ENCODE results near the gene BCL2L1. TPM values are rescaled to one million over a fixed set of nuclear protein-coding genes. Genes with fewer than 3 reads are reported as not detected.

Gene BCL2L1
- polyA plus RNA-seq, 1 of the 3 experiments (the other 2 are of a cell fraction): 99.9 TPM

DNA sequence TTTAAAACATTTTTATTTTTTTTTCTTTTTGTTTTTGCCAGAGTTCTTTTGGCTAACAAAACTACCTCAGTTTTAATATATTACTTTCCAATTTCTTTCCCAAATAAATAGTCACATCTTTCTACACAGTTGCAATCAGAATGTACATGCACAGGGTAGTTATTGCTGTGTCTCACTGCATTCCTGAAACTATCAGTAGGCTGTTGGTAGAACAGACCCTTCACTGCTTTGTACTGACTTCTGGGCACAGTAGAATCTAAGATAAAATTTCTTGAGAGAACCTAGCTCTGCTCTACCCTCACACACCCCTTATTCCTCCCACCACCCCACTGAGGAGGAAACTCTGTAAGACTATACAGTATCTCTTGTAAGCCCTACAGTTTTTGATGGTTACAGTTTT, 36.3 kb upstream of the BCL2L1 start:
- H3K9me2 ChIP-seq: no peaks in the 10 kb centered on the region
- no peak overlapping the region for H3K4me3 ChIP-seq (ENCODE audit: low read depth in 2 of 2, low read length in 1 of 2)
- H3K9ac ChIP-seq: no peak overlapping the region
- H3K27me3 ChIP-seq (ENCODE audit: insufficient read depth): no peaks in the 10 kb centered on the region
- ChIA-PET POLR2A (no interaction called here), CTCF (interaction anchor here (1.3 to 1.7 kb wide), 2 partner anchors 35 to 64 kb away, joined by 3 to 6 read pairs; no protein-coding TSS in a partner anchor)
- H3K4me2 ChIP-seq: no peak overlapping the region
- peak overlapping the region in 1 of 2 experiments; percentile 32; a peak in 1 of 4 replicates for H3K27ac ChIP-seq (ENCODE audit: low read depth in 2 of 2, low read length in 1 of 2)
- TF ChIP-seq TCF12 (IDR thresholded peaks at IDR 0.05) (no peak), RFX5 (IDR thresholded peaks at IDR 0.05; ENCODE audit: low read length) (no peak), GABPA (IDR thresholded peaks at IDR 0.05; ENCODE audit: low read depth) (no peak), NRF1 (IDR thresholded peaks at IDR 0.05; ENCODE audit: low read depth, low read length) (no peak)
- H3K79me2 ChIP-seq (ENCODE audit: insufficient read depth): peaks cover 100% of the 10 kb centered on the region
- H3F3A ChIP-seq (replicated peaks; ENCODE audit: insufficient read depth): peaks cover 25% of the 10 kb centered on the region
- H4K20me1 ChIP-seq (ENCODE audit: insufficient read depth): peaks cover 19% of the 10 kb centered on the region; the same call in 1 of the 2 replicates
- peaks cover 0 to 10% of the 10 kb centered on the region in 2 experiments; a peak in 1 of 4 replicates for H3K4me1 ChIP-seq (ENCODE audit: control insufficient read depth in 1 of 2, insufficient read depth in 2 of 2, low read depth in 1 of 2, low read length in 1 of 2)
- H3K36me3 ChIP-seq (replicated peaks in 1 of 2; ENCODE audit: control insufficient read depth in 1 of 2, insufficient read depth in 2 of 2, low read length in 1 of 2): peaks cover 0 to 20% of the 10 kb centered on the region in 2 experiments
- no peaks in the 10 kb centered on the region for H3K9me3 ChIP-seq
- H2AFZ ChIP-seq (ENCODE audit: low read depth): peak overlapping the region; percentile 63; the same call in 1 of the 2 replicates
- no peak for DNase-seq

DNA sequence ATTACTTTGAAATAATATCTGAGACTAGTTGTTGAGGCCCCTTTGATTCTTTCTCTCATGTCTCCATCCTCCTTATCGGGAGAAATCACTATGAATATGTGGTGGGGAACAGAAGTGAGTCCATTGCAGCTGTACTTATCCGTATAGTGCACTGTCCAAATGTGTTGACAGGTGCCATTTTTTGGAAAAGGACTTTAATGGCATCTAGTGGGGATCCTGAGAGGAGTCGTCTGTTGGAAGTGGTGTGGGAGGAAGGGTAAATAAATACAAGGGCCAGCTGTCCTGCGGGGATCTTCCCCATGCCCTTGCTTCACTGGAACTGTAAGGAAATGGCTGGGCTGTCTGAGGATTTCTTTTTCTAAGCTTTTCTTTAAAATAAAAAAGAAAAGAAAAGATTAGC, 35.9 kb upstream of the BCL2L1 start:
- Histone ChIP-seq H3K36me3 (replicated peaks in 1 of 2; ENCODE audit: control insufficient read depth in 1 of 2, insufficient read depth in 2 of 2, low read length in 1 of 2) (peaks cover 0 to 20% of the 10 kb centered on the region in 2 experiments), H3F3A (replicated peaks; ENCODE audit: insufficient read depth) (peaks cover 24% of the 10 kb centered on the region), H3K27ac (ENCODE audit: low read depth in 2 of 2, low read length in 1 of 2) (0 out of 4 replicates have a peak overlapping the region, but pooled peaks of 1 of the 2 experiments have one; percentile 7), H3K4me2 (no peak overlapping the region), H3K79me2 (ENCODE audit: insufficient read depth) (peaks cover 100% of the 10 kb centered on the region), H3K9me2 (no peaks in the 10 kb centered on the region), H3K9ac (no peak overlapping the region), H3K4me3 (ENCODE audit: low read depth in 2 of 2, low read length in 1 of 2) (no peak overlapping the region), H3K27me3 (ENCODE audit: insufficient read depth) (no peaks in the 10 kb centered on the region), H4K20me1 (ENCODE audit: insufficient read depth) (peaks cover 22% of the 10 kb centered on the region; the same call in 1 of the 2 replicates), H3K9me3 (no peaks in the 10 kb centered on the region), H2AFZ (ENCODE audit: low read depth) (no peak overlapping the region), H3K4me1 (ENCODE audit: control insufficient read depth in 1 of 2, insufficient read depth in 2 of 2, low read depth in 1 of 2, low read length in 1 of 2) (peaks cover 0 to 10% of the 10 kb centered on the region in 2 experiments; a peak in 1 of 4 replicates)
- WGBS (ENCODE audit: low lambda C conversion rate): 96% methylated on average over 4 of the region's 4 CpGs
- ChIA-PET POLR2A (interaction anchor here (0.7 kb wide), 1 partner anchor 12 kb away, joined by 4 read pairs; no protein-coding TSS in a partner anchor), CTCF (no interaction called here)
- no peak for DNase-seq
- no peak for TF ChIP-seq ELF1 (IDR thresholded peaks at IDR 0.05)
- no peak for TF ChIP-seq TCF12 (IDR thresholded peaks at IDR 0.05)
- TF ChIP-seq RAD21 (IDR thresholded peaks at IDR 0.05; ENCODE audit: low read length): no peak
- no peak for TF ChIP-seq CHD2 (IDR thresholded peaks at IDR 0.05; ENCODE audit: low read length, partially characterized antibody)
- TF ChIP-seq RFX5 (IDR thresholded peaks at IDR 0.05; ENCODE audit: low read length): no peak
- TF ChIP-seq, protein P1, sequence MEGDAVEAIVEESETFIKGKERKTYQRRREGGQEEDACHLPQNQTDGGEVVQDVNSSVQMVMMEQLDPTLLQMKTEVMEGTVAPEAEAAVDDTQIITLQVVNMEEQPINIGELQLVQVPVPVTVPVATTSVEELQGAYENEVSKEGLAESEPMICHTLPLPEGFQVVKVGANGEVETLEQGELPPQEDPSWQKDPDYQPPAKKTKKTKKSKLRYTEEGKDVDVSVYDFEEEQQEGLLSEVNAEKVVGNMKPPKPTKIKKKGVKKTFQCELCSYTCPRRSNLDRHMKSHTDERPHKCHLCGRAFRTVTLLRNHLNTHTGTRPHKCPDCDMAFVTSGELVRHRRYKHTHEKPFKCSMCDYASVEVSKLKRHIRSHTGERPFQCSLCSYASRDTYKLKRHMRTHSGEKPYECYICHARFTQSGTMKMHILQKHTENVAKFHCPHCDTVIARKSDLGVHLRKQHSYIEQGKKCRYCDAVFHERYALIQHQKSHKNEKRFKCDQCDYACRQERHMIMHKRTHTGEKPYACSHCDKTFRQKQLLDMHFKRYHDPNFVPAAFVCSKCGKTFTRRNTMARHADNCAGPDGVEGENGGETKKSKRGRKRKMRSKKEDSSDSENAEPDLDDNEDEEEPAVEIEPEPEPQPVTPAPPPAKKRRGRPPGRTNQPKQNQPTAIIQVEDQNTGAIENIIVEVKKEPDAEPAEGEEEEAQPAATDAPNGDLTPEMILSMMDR (IDR thresholded peaks at IDR 0.05): no peak
- TF ChIP-seq GATA2 (CRISPR knock-in tag; IDR thresholded peaks at IDR 0.05): no peak
- no peak for TF ChIP-seq FOXJ3 (CRISPR knock-in tag; IDR thresholded peaks at IDR 0.05)
- TF ChIP-seq RXRA (IDR thresholded peaks at IDR 0.05; ENCODE audit: borderline replicate concordance, low read depth): no peak
- TF ChIP-seq MXI1 (IDR thresholded peaks at IDR 0.05; ENCODE audit: low read depth, low read length): no peak
- TF ChIP-seq, protein P2, sequence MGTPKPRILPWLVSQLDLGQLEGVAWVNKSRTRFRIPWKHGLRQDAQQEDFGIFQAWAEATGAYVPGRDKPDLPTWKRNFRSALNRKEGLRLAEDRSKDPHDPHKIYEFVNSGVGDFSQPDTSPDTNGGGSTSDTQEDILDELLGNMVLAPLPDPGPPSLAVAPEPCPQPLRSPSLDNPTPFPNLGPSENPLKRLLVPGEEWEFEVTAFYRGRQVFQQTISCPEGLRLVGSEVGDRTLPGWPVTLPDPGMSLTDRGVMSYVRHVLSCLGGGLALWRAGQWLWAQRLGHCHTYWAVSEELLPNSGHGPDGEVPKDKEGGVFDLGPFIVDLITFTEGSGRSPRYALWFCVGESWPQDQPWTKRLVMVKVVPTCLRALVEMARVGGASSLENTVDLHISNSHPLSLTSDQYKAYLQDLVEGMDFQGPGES (IDR thresholded peaks at IDR 0.05; ENCODE audit: low read depth, low read length): no peak
- TF ChIP-seq NRF1 (IDR thresholded peaks at IDR 0.05; ENCODE audit: low read depth, low read length): no peak
- TF ChIP-seq SIN3A (IDR thresholded peaks at IDR 0.05; ENCODE audit: borderline replicate concordance, low read depth, low read length): no peak
- TF ChIP-seq FOXM1 (IDR thresholded peaks at IDR 0.05; ENCODE audit: low read depth): no peak
- TF ChIP-seq NFIC (IDR thresholded peaks at IDR 0.05; ENCODE audit: borderline replicate concordance): no peak
- no peak for TF ChIP-seq PBX3 (IDR thresholded peaks at IDR 0.05)

Measured in SK-N-SH (cell line).